ENCODE results near the gene ECPAS.
"Not testable (repeated sequence)": the region's sequence is repeated elsewhere in the genome, so short reads cannot be mapped to it uniquely, and the experiment has no call there.

ECPAS gene

GRCh38 chr9:111475195-111475594 is 9.0 kb downstream of the ECPAS start:
- no peak for DNase-seq

- no peak for DNase-seq
Observed at GRCh38 chr9:111474385-111474784, 9.8 kb downstream of the ECPAS start.

- no peak for DNase-seq
Observed at GRCh38 chr9:111467778-111468367, 16.3 kb downstream of the ECPAS start.

- DNase-seq: no peak
Observed at GRCh38 chr9:111463048-111463447, 21.1 kb downstream of the ECPAS start.

- DNase-seq: no peak
Observed at GRCh38 chr9:111458139-111459009, 25.8 kb downstream of the ECPAS start.

GRCh38 chr9:111456529-111456928 is 27.7 kb downstream of the ECPAS start:
- no peak for DNase-seq

- no peak for DNase-seq
Observed at GRCh38 chr9:111455638-111456037, 28.5 kb downstream of the ECPAS start.

- DNase-seq: no peak
Observed at GRCh38 chr9:111454751-111455150, 29.4 kb downstream of the ECPAS start.

- no peak for DNase-seq
Observed at GRCh38 chr9:111451570-111451969, 32.6 kb downstream of the ECPAS start.

GRCh38 chr9:111450124-111450523 is 34.1 kb downstream of the ECPAS start:
- DNase-seq: no peak

GRCh38 chr9:111449705-111450104 is 34.5 kb downstream of the ECPAS start:
- no peak for DNase-seq

GRCh38 chr9:111445799-111446198 is 38.4 kb downstream of the ECPAS start:
- not testable (repeated sequence) for DNase-seq

- no peak for DNase-seq
Observed at GRCh38 chr9:111443454-111443853, 40.7 kb downstream of the ECPAS start.

GRCh38 chr9:111442360-111443027 is 41.7 kb downstream of the ECPAS start:
- no peak for DNase-seq

- no peak for DNase-seq
Observed at GRCh38 chr9:111440226-111440625, 44.0 kb downstream of the ECPAS start.

- no peak for DNase-seq
Observed at GRCh38 chr9:111438541-111439235, 45.5 kb downstream of the ECPAS start.

GRCh38 chr9:111436571-111436970 is 47.6 kb downstream of the ECPAS start:
- no peak for DNase-seq

GRCh38 chr9:111433082-111433481 is 51.1 kb downstream of the ECPAS start:
- DNase-seq: no peak

- DNase-seq: no peak
Observed at GRCh38 chr9:111431684-111432083, 52.5 kb downstream of the ECPAS start.

GRCh38 chr9:111429175-111429574 is 55.0 kb downstream of the ECPAS start:
- no peak for DNase-seq

GRCh38 chr9:111427186-111427585 is 57.0 kb downstream of the ECPAS start:
- DNase-seq: no peak

GRCh38 chr9:111423389-111423788 is 60.8 kb downstream of the ECPAS start:
- DNase-seq: no peak

- no peak for DNase-seq
Observed at GRCh38 chr9:111414406-111414805, 69.8 kb downstream of the ECPAS start.
